Measurements from ENCODE around the gene ZMYND19.
A peak's percentile ranks its signal among the peaks of the same experiment; 100 is the strongest.
"Not testable (repeated sequence)": the region's sequence is repeated elsewhere in the genome, so short reads cannot be mapped to it uniquely, and the experiment has no call there.

ZMYND19 gene

GRCh38 chr9:137611623-137612609, 21.6 kb upstream of the ZMYND19 start:
- DNase-seq (ENCODE audit: low spot score in 2 of 2) (no peak), ATAC-seq (replicated peaks; ENCODE audit: extremely low read depth, poor library complexity, severe bottlenecking) (no peak)
- Mint-ChIP-seq H3K27ac (ENCODE audit: low read depth) (peak overlapping the region; percentile 88), H3K4me1 (peaks cover 18% of the 10 kb centered on the region), H3K4me3 (no peak overlapping the region), H3K36me3 (ENCODE audit: insufficient read depth) (peaks cover 18% of the 10 kb centered on the region), H3K9me3 (no peaks in the 10 kb centered on the region), H3K27me3 (no peaks in the 10 kb centered on the region)

- Mint-ChIP-seq H3K36me3 (ENCODE audit: insufficient read depth) (peaks cover 14% of the 10 kb centered on the region), H3K9me3 (no peaks in the 10 kb centered on the region), H3K27me3 (no peaks in the 10 kb centered on the region), H3K27ac (ENCODE audit: low read depth) (peak overlapping the region; percentile 88), H3K4me3 (no peak overlapping the region), H3K4me1 (peaks cover 24% of the 10 kb centered on the region)
- no peak for DNase-seq (ENCODE audit: low spot score in 2 of 2)
- no peak for ATAC-seq (replicated peaks; ENCODE audit: extremely low read depth, poor library complexity, severe bottlenecking)
These were observed 20.6 kb upstream of the ZMYND19 start for GRCh38 chr9:137610944-137611343.

GRCh38 chr9:137607141-137607857, 17.0 kb upstream of the ZMYND19 start:
- no peak for DNase-seq (ENCODE audit: low spot score in 2 of 2)
- Mint-ChIP-seq H3K9me3 (no peaks in the 10 kb centered on the region), H3K27ac (ENCODE audit: low read depth) (no peak overlapping the region), H3K27me3 (no peaks in the 10 kb centered on the region), H3K4me3 (peak overlapping the region; percentile 75), H3K4me1 (peaks cover 25% of the 10 kb centered on the region), H3K36me3 (ENCODE audit: insufficient read depth) (peaks cover 7% of the 10 kb centered on the region)
- ATAC-seq (replicated peaks; ENCODE audit: extremely low read depth, poor library complexity, severe bottlenecking): no peak

GRCh38 chr9:137606734-137607138, 16.4 kb upstream of the ZMYND19 start:
- peaks cover 7% of the 10 kb centered on the region for H3K36me3 Mint-ChIP-seq (ENCODE audit: insufficient read depth)
- DNase-seq (ENCODE audit: low spot score in 2 of 2) (no peak), ATAC-seq (replicated peaks; ENCODE audit: extremely low read depth, poor library complexity, severe bottlenecking) (no peak)
- H3K27ac Mint-ChIP-seq (ENCODE audit: low read depth): no peak overlapping the region
- H3K4me3 Mint-ChIP-seq: peak overlapping the region; percentile 75
- peaks cover 25% of the 10 kb centered on the region for H3K4me1 Mint-ChIP-seq
- H3K9me3 Mint-ChIP-seq: no peaks in the 10 kb centered on the region
- H3K27me3 Mint-ChIP-seq: no peaks in the 10 kb centered on the region

- Mint-ChIP-seq H3K4me1 (peaks cover 19% of the 10 kb centered on the region), H3K27ac (ENCODE audit: low read depth) (no peak overlapping the region), H3K4me3 (peak overlapping the region; percentile 75), H3K9me3 (no peaks in the 10 kb centered on the region), H3K27me3 (no peaks in the 10 kb centered on the region), H3K36me3 (ENCODE audit: insufficient read depth) (peaks cover 3% of the 10 kb centered on the region)
- DNase-seq (ENCODE audit: low spot score in 2 of 2) (no peak), ATAC-seq (replicated peaks; ENCODE audit: extremely low read depth, poor library complexity, severe bottlenecking) (no peak)
These were observed 15.8 kb upstream of the ZMYND19 start for GRCh38 chr9:137606005-137606621.

GRCh38 chr9:137605121-137606004, 15.1 kb upstream of the ZMYND19 start, which contains the start of gene ARRDC1:
Gene ARRDC1, plus strand, starts transcription at chr9:137605686. Its CDS starts 32 bp downstream, at chr9:137605718.
- Mint-ChIP-seq H3K4me3 (peak within 1 kb of the TSS; percentile 75), H3K4me1 (peaks cover 18% of the 10 kb centered on the region), H3K27me3 (no peaks in the 10 kb centered on the region), H3K9me3 (no peaks in the 10 kb centered on the region), H3K27ac (ENCODE audit: low read depth) (no peak within 1 kb of the TSS), H3K36me3 (ENCODE audit: insufficient read depth) (peaks cover under 1% of the 10 kb centered on the region)
- DNase-seq (ENCODE audit: low spot score in 2 of 2) (peak; percentile 67 to 83), ATAC-seq (replicated peaks; ENCODE audit: extremely low read depth, poor library complexity, severe bottlenecking) (peak; percentile 93)

- no peaks in the 10 kb centered on the region for H3K36me3 Mint-ChIP-seq (ENCODE audit: insufficient read depth)
These were observed 14.2 kb upstream of the ZMYND19 start for GRCh38 chr9:137604345-137605086.

GRCh38 chr9:137603879-137604278, 13.6 kb upstream of the ZMYND19 start:
- DNase-seq (ENCODE audit: low spot score in 2 of 2): no peak
- no peaks in the 10 kb centered on the region for H3K27me3 Mint-ChIP-seq
- H3K9me3 Mint-ChIP-seq: no peaks in the 10 kb centered on the region
- H3K4me1 Mint-ChIP-seq: peaks cover 18% of the 10 kb centered on the region
- no peak for ATAC-seq (replicated peaks; ENCODE audit: extremely low read depth, poor library complexity, severe bottlenecking)
- peak overlapping the region; percentile 25 for H3K4me3 Mint-ChIP-seq
- no peaks in the 10 kb centered on the region for H3K36me3 Mint-ChIP-seq (ENCODE audit: insufficient read depth)
- no peak overlapping the region for H3K27ac Mint-ChIP-seq (ENCODE audit: low read depth)

More at GRCh38 chr9:137604345-137605086, 14.2 kb upstream of the ZMYND19 start:
- no peaks in the 10 kb centered on the region for H3K27me3 Mint-ChIP-seq
- no peaks in the 10 kb centered on the region for H3K9me3 Mint-ChIP-seq
- ATAC-seq (replicated peaks; ENCODE audit: extremely low read depth, poor library complexity, severe bottlenecking) (no peak), DNase-seq (ENCODE audit: low spot score in 2 of 2) (no peak)
- H3K4me3 Mint-ChIP-seq: peak overlapping the region; percentile 25
- no peak overlapping the region for H3K27ac Mint-ChIP-seq (ENCODE audit: low read depth)
- peaks cover 18% of the 10 kb centered on the region for H3K4me1 Mint-ChIP-seq

- H3K9me3 Mint-ChIP-seq: no peaks in the 10 kb centered on the region
- no peak for DNase-seq (ENCODE audit: low spot score in 2 of 2)
- no peaks in the 10 kb centered on the region for H3K36me3 Mint-ChIP-seq (ENCODE audit: insufficient read depth)
- no peak for ATAC-seq (replicated peaks; ENCODE audit: extremely low read depth, poor library complexity, severe bottlenecking)
- peak overlapping the region; percentile 15 for H3K27ac Mint-ChIP-seq (ENCODE audit: low read depth)
- no peak overlapping the region for H3K4me3 Mint-ChIP-seq
- H3K4me1 Mint-ChIP-seq: peaks cover 25% of the 10 kb centered on the region
- no peaks in the 10 kb centered on the region for H3K27me3 Mint-ChIP-seq
These were observed 12.3 kb upstream of the ZMYND19 start for GRCh38 chr9:137602661-137603060.

- no peaks in the 10 kb centered on the region for H3K9me3 Mint-ChIP-seq
- ATAC-seq (replicated peaks; ENCODE audit: extremely low read depth, poor library complexity, severe bottlenecking) (no peak), DNase-seq (ENCODE audit: low spot score in 2 of 2) (no peak)
- H3K36me3 Mint-ChIP-seq (ENCODE audit: insufficient read depth): no peaks in the 10 kb centered on the region
- peaks cover 12% of the 10 kb centered on the region for H3K4me1 Mint-ChIP-seq
- H3K27ac Mint-ChIP-seq (ENCODE audit: low read depth): no peak overlapping the region
- no peak overlapping the region for H3K4me3 Mint-ChIP-seq
- no peaks in the 10 kb centered on the region for H3K27me3 Mint-ChIP-seq
These were observed 8.6 kb upstream of the ZMYND19 start for GRCh38 chr9:137598943-137599342.

GRCh38 chr9:137596577-137596976, 6.3 kb upstream of the ZMYND19 start:
- not testable (repeated sequence) for H3K27ac Mint-ChIP-seq (ENCODE audit: low read depth); DNase-seq (ENCODE audit: low spot score in 2 of 2); H3K4me1 Mint-ChIP-seq; H3K4me3 Mint-ChIP-seq; H3K27me3 Mint-ChIP-seq; ATAC-seq (replicated peaks; ENCODE audit: extremely low read depth, poor library complexity, severe bottlenecking); H3K9me3 Mint-ChIP-seq; H3K36me3 Mint-ChIP-seq (ENCODE audit: insufficient read depth)

All from central memory CD8-positive, alpha-beta T cell (primary cell).